ENCODE measurements around the gene IGFLR1. TPM values are rescaled to one million over a fixed set of nuclear protein-coding genes. Genes with fewer than 3 reads are reported as not detected.

Gene IGFLR1
- total and polyA plus RNA-seq, 4 donors = 7.0 to 59.7 (median 31.2) TPM

DNA sequence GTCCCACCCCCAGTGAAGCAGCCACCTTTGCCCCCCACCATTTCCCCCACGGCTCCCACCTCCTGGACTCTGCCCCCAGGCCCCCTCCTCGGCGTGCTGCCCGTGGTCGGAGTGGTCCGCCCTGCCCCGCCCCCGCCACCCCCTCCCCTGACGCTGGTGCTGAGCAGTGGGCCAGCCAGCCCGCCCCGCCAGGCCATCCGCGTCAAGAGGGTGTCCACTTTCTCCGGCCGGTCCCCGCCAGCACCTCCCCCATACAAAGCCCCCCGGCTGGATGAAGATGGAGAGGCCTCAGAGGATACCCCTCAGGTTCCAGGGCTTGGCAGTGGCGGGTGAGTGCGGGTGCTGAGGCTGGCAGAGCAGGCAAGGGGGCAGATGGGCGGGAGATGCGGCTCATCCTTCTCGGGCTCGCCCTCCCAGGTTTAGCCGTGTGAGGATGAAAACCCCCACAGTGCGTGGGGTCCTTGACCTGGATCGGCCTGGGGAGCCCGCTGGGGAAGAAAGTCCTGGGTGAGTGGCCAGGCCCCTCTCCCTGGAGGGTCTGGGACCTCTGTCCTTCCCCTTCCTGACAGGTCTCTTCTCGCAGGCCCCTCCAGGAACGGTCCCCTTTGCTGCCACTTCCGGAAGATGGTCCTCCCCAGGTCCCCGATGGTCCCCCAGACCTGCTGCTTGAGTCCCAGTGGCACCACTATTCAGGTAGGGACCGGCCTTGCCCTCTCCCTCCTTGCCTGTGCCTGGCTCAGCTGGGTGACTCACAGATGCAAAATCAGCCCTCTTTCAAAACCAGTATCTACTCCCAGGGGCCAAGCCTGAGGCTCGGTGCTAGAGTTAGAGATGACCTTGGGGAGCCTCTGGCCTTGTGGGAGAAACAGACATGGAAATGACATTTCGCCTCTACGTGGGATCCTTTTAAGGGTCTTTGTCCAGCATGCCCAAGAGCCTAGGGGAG lies 8.8 kb downstream of the IGFLR1 start (continued):
- TF ChIP-seq FOXA2 (IDR thresholded peaks at IDR 0.05) = no peak

DNA sequence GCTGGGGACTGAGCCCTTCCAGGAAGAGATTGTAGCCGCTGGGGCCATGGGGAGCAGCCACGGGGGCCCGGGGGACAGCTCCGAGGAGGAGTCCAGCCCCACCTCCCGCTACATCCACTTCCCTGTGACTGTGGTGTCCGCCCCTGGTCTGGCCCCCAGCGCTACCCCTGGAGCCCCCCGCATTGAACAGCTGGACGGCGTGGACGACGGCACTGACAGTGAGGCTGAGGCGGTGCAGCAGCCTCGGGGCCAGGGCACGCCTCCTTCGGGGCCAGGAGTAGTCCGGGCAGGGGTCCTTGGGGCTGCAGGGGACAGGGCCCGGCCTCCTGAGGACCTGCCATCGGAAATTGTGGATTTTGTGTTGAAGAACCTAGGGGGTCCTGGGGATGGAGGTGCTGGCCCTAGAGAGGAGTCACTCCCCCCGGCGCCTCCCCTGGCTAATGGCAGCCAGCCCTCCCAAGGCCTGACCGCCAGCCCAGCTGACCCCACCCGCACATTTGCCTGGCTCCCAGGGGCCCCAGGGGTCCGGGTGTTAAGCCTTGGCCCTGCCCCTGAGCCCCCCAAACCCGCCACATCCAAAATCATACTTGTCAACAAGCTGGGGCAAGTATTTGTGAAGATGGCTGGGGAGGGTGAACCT lies 9.6 kb downstream of the IGFLR1 start:
- no peak overlapping the region for H3K9ac ChIP-seq (ENCODE audit: low read depth in 1 of 2, low read length in 2 of 2)
- no peaks in the 10 kb centered on the region for H3K27me3 ChIP-seq (ENCODE audit: control insufficient read depth in 4 of 4, insufficient read depth in 4 of 4, low read length in 3 of 4)
- no peak for TF ChIP-seq RAD21 (IDR thresholded peaks at IDR 0.05)
- TF ChIP-seq, protein P1, sequence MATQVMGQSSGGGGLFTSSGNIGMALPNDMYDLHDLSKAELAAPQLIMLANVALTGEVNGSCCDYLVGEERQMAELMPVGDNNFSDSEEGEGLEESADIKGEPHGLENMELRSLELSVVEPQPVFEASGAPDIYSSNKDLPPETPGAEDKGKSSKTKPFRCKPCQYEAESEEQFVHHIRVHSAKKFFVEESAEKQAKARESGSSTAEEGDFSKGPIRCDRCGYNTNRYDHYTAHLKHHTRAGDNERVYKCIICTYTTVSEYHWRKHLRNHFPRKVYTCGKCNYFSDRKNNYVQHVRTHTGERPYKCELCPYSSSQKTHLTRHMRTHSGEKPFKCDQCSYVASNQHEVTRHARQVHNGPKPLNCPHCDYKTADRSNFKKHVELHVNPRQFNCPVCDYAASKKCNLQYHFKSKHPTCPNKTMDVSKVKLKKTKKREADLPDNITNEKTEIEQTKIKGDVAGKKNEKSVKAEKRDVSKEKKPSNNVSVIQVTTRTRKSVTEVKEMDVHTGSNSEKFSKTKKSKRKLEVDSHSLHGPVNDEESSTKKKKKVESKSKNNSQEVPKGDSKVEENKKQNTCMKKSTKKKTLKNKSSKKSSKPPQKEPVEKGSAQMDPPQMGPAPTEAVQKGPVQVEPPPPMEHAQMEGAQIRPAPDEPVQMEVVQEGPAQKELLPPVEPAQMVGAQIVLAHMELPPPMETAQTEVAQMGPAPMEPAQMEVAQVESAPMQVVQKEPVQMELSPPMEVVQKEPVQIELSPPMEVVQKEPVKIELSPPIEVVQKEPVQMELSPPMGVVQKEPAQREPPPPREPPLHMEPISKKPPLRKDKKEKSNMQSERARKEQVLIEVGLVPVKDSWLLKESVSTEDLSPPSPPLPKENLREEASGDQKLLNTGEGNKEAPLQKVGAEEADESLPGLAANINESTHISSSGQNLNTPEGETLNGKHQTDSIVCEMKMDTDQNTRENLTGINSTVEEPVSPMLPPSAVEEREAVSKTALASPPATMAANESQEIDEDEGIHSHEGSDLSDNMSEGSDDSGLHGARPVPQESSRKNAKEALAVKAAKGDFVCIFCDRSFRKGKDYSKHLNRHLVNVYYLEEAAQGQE (IDR thresholded peaks at IDR 0.05) = no peak
- no peak for TF ChIP-seq HNF4A (conservative IDR thresholded peaks at IDR 0.05)
- TF ChIP-seq, protein P2, sequence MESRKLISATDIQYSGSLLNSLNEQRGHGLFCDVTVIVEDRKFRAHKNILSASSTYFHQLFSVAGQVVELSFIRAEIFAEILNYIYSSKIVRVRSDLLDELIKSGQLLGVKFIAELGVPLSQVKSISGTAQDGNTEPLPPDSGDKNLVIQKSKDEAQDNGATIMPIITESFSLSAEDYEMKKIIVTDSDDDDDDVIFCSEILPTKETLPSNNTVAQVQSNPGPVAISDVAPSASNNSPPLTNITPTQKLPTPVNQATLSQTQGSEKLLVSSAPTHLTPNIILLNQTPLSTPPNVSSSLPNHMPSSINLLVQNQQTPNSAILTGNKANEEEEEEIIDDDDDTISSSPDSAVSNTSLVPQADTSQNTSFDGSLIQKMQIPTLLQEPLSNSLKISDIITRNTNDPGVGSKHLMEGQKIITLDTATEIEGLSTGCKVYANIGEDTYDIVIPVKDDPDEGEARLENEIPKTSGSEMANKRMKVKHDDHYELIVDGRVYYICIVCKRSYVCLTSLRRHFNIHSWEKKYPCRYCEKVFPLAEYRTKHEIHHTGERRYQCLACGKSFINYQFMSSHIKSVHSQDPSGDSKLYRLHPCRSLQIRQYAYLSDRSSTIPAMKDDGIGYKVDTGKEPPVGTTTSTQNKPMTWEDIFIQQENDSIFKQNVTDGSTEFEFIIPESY (IDR thresholded peaks at IDR 0.05) = no peak
- TF ChIP-seq, protein P3, sequence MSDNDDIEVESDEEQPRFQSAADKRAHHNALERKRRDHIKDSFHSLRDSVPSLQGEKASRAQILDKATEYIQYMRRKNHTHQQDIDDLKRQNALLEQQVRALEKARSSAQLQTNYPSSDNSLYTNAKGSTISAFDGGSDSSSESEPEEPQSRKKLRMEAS (IDR thresholded peaks at IDR 0.05) = no peak
- TF ChIP-seq HNF4G (IDR thresholded peaks at IDR 0.05) = no peak
- WGBS = 95% methylated on average over 25 of the region's 25 CpGs
- no peak for DNase-seq (ENCODE audit: low spot score)
- H3K27ac ChIP-seq (ENCODE audit: low read depth in 1 of 2, low read length in 2 of 2) = no peak overlapping the region
- peaks cover 39 to 91% (median 51%) of the 10 kb centered on the region in 4 donors for H3K36me3 ChIP-seq (ENCODE audit: control insufficient read depth in 4 of 4, insufficient read depth in 3 of 4, low read depth in 1 of 4, low read length in 3 of 4)
- H3K4me3 ChIP-seq (ENCODE audit: low read depth in 1 of 3, low read length in 3 of 3) = no peak overlapping the region
- H3K9me3 ChIP-seq (ENCODE audit: control insufficient read depth in 4 of 4, low read length in 3 of 4) = no peaks in the 10 kb centered on the region
- no peaks in the 10 kb centered on the region for H3K4me1 ChIP-seq (ENCODE audit: control insufficient read depth in 4 of 4, insufficient read depth in 4 of 4, low read length in 3 of 4)

DNA sequence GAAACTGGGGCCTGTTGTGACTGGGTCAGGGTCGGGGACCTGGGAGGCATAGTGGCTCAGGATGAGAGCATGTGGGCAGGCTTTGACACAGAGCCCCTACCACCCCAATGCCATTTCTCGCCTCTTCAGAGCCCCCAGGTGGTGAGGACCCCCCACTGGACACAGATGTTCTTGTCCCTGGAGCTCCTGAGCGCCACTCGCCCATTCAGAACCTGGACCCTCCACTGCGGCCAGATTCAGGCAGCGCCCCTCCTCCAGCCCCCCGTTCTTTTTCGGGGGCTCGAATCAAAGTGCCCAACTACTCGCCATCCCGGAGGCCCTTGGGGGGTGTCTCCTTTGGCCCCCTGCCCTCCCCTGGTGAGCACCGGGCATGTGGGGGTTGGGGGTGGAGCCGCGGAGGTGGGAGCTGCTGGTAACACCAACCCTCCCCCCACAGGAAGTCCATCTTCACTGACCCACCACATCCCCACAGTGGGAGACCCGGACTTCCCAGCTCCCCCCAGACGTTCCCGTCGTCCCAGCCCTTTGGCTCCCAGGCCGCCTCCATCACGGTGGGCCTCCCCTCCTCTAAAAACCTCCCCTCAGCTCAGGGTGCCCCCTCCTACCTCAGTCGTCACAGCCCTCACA lies 10.4 kb downstream of the IGFLR1 start:
- no peaks in the 10 kb centered on the region for H3K4me1 ChIP-seq (ENCODE audit: control insufficient read depth in 4 of 4, insufficient read depth in 4 of 4, low read length in 3 of 4)
- H3K9ac ChIP-seq (ENCODE audit: low read depth in 1 of 2, low read length in 2 of 2) = no peak overlapping the region
- no peak overlapping the region for H3K27ac ChIP-seq (ENCODE audit: low read depth in 1 of 2, low read length in 2 of 2)
- no peaks in the 10 kb centered on the region for H3K9me3 ChIP-seq (ENCODE audit: control insufficient read depth in 4 of 4, low read length in 3 of 4)
- peaks cover 44 to 92% (median 56%) of the 10 kb centered on the region in 4 donors for H3K36me3 ChIP-seq (ENCODE audit: control insufficient read depth in 4 of 4, insufficient read depth in 3 of 4, low read depth in 1 of 4, low read length in 3 of 4)
- no peak overlapping the region for H3K4me3 ChIP-seq (ENCODE audit: low read depth in 1 of 3, low read length in 3 of 3)
- H3K27me3 ChIP-seq (ENCODE audit: control insufficient read depth in 4 of 4, insufficient read depth in 4 of 4, low read length in 3 of 4) = no peaks in the 10 kb centered on the region
- 92% methylated on average over 21 of the region's 21 CpGs for WGBS
- no peak for DNase-seq (ENCODE audit: low spot score)
- no peak for TF ChIP-seq RXRA (IDR thresholded peaks at IDR 0.05)
- TF ChIP-seq EGR1 (IDR thresholded peaks at IDR 0.05; ENCODE audit: low read depth in 2 of 2) = no peak
- no peak for TF ChIP-seq HNF4A (conservative IDR thresholded peaks at IDR 0.05)
- TF ChIP-seq FOXA1 (IDR thresholded peaks at IDR 0.05) = no peak
- TF ChIP-seq, protein P4, sequence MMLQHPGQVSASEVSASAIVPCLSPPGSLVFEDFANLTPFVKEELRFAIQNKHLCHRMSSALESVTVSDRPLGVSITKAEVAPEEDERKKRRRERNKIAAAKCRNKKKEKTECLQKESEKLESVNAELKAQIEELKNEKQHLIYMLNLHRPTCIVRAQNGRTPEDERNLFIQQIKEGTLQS (IDR thresholded peaks at IDR 0.05) = no peak
- no peak for TF ChIP-seq GABPA (IDR thresholded peaks at IDR 0.05 in 1 of 2, conservative IDR thresholded peaks at IDR 0.05 in 1 of 2)
- TF ChIP-seq, protein P5, sequence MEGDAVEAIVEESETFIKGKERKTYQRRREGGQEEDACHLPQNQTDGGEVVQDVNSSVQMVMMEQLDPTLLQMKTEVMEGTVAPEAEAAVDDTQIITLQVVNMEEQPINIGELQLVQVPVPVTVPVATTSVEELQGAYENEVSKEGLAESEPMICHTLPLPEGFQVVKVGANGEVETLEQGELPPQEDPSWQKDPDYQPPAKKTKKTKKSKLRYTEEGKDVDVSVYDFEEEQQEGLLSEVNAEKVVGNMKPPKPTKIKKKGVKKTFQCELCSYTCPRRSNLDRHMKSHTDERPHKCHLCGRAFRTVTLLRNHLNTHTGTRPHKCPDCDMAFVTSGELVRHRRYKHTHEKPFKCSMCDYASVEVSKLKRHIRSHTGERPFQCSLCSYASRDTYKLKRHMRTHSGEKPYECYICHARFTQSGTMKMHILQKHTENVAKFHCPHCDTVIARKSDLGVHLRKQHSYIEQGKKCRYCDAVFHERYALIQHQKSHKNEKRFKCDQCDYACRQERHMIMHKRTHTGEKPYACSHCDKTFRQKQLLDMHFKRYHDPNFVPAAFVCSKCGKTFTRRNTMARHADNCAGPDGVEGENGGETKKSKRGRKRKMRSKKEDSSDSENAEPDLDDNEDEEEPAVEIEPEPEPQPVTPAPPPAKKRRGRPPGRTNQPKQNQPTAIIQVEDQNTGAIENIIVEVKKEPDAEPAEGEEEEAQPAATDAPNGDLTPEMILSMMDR (IDR thresholded peaks at IDR 0.05; ENCODE audit: low read depth, low read length, missing input control) = no peak

Measured in liver (tissue), 9 donors.